MM.1S (cell line): ENCODE results near the gene CENPM.

Source experiments
- EZH2phosphoT487 ChIP-seq: fragments of 300-600 bp; sonication (generic); IDR thresholded peaks from 2 replicates; pipeline ENCODE4 v1.6.1; 2018; ENCODE audit warnings: antibody characterized with exemption, low read length
- TF ChIP-seq, protein P1 (sequence below): fragments of 300-600 bp; sonication (generic); IDR thresholded peaks from 2 replicates; pipeline ENCODE4 v1.5.1; 2016; ENCODE audit warnings: antibody characterized with exemption, low read length, mixed read lengths

DNA sequence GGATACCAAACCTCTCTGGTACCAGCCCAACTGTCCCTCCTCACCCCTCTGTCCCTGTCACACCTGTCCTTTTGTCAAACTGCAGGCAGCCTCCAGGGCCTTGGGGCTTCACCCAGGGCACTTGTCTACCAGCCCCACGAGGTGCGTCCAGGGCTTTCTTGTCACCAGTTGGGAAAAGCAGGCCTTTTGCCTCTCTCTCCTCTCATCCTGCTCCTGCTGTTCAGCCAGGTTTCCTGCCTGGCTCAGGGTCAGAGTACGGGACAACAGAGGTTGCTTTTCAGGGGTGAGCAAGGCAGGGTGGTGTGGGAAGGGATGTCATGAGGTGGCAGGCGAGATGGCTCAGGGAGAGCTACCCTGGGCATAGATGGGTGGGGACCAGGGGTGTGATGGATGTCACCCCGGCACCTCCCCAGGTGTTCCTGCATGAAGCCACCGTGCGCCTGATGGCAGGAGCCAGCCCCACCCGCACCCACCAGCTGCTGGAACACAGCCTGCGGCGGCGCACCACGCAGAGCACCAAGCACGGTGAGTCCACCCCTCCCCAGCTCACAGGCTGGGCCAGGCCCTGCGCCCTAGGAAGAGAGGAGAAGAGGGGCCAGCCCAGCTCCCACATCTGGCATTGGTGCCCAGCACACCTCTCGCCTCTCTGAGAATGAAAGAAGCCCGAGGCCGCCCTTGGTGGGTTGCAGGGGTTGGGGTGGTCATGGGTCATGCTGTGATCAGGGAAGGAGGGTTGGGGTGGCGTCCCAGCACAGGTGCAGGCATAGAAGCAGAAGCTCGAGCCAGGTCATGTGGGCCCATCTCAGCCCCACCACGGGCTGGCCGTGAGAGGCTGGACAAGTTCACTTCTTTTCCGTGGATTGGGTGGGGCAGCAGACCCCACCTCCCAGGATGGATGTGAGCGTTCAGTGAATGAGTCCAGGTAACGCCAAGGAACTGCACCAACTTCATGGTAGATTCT is 42.2 kb downstream of the CENPM start:
- TF ChIP-seq, protein P1, sequence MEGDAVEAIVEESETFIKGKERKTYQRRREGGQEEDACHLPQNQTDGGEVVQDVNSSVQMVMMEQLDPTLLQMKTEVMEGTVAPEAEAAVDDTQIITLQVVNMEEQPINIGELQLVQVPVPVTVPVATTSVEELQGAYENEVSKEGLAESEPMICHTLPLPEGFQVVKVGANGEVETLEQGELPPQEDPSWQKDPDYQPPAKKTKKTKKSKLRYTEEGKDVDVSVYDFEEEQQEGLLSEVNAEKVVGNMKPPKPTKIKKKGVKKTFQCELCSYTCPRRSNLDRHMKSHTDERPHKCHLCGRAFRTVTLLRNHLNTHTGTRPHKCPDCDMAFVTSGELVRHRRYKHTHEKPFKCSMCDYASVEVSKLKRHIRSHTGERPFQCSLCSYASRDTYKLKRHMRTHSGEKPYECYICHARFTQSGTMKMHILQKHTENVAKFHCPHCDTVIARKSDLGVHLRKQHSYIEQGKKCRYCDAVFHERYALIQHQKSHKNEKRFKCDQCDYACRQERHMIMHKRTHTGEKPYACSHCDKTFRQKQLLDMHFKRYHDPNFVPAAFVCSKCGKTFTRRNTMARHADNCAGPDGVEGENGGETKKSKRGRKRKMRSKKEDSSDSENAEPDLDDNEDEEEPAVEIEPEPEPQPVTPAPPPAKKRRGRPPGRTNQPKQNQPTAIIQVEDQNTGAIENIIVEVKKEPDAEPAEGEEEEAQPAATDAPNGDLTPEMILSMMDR, result no peak
- no peak for TF ChIP-seq EZH2phosphoT487
